Liver (tissue), 9 donors: ENCODE results near the gene KPNB1. TPM values are rescaled to one million over a fixed set of nuclear protein-coding genes. Genes with fewer than 3 reads are reported as not detected.

ENCODE experiments used
- DNase-seq: peaks from one replicate; pipeline ENCODE4 v3.0.0-alpha.2; 2017; ENCODE audit warnings: low spot score
- H3K27ac ChIP-seq, 2 donors: one replicate each; pipeline ENCODE4 v1.7.0; 2013; ENCODE audit warnings: inconsistent platforms in 2 of 2, low read length in 2 of 2, control low read depth in 1 of 2, low read depth in 1 of 2, mild to moderate bottlenecking in 1 of 2
- H3K27me3 ChIP-seq, 4 donors: one replicate each; pipeline versions ENCODE4 v1.6.1 to v1.7.0; 2013; ENCODE audit warnings: low read length in 3 of 4, inconsistent platforms in 1 of 4, mild to moderate bottlenecking in 1 of 4, moderate library complexity in 1 of 4; ENCODE audit not compliant: control insufficient read depth in 4 of 4, insufficient read depth in 4 of 4
- H3K36me3 ChIP-seq, 4 donors: one replicate each; pipeline versions ENCODE4 v1.6.1 to v1.7.0; 2013; ENCODE audit warnings: low read length in 3 of 4, mild to moderate bottlenecking in 3 of 4, low read depth in 1 of 4, moderate library complexity in 1 of 4; ENCODE audit not compliant: control insufficient read depth in 4 of 4, insufficient read depth in 3 of 4
- H3K4me1 ChIP-seq, 4 donors: one replicate each; pipeline versions ENCODE4 v1.6.1 to v1.7.0; 2013; ENCODE audit warnings: low read length in 3 of 4, mild to moderate bottlenecking in 3 of 4, moderate library complexity in 1 of 4; ENCODE audit not compliant: control insufficient read depth in 4 of 4, insufficient read depth in 4 of 4
- H3K4me3 ChIP-seq, 3 donors: one replicate each; pipeline versions ENCODE4 v1.6.1 to v1.7.0; 2013; ENCODE audit warnings: low read length in 3 of 3, control low read depth in 1 of 3, low read depth in 1 of 3, mild to moderate bottlenecking in 1 of 3
- H3K9ac ChIP-seq, 2 donors: one replicate each; pipeline ENCODE4 v1.7.0; 2013; ENCODE audit warnings: low read length in 2 of 2, mild to moderate bottlenecking in 2 of 2, moderate library complexity in 2 of 2, control low read depth in 1 of 2, low read depth in 1 of 2
- H3K9me3 ChIP-seq, 4 donors: one replicate each; pipeline versions ENCODE4 v1.6.1 to v1.7.0; 2013; ENCODE audit warnings: low read length in 3 of 4; ENCODE audit not compliant: control insufficient read depth in 4 of 4
- ATF3 ChIP-seq: IDR thresholded peaks from 2 replicates; pipeline ENCODE4 v1.6.1; 2016; ENCODE audit warnings: antibody characterized with exemption
- EGR1 ChIP-seq, 2 donors: IDR thresholded peaks; 2 replicates each; pipeline ENCODE4 v1.6.1; 2016 to 2018; ENCODE audit warnings: antibody characterized with exemption in 2 of 2, low read depth in 2 of 2
- FOXA2 ChIP-seq: IDR thresholded peaks from 2 replicates; pipeline ENCODE4 v1.6.1; 2016; ENCODE audit warnings: antibody characterized with exemption
- HNF4A ChIP-seq, 2 donors: conservative IDR thresholded peaks; 2 replicates each; pipeline ENCODE4 v1.6.1; 2016; ENCODE audit warnings: antibody characterized with exemption in 2 of 2, mild to moderate bottlenecking in 2 of 2
- NR2F2 ChIP-seq: IDR thresholded peaks from 2 replicates; pipeline ENCODE4 v1.6.1; 2016; ENCODE audit warnings: antibody characterized with exemption
- RAD21 ChIP-seq, 2 donors: IDR thresholded peaks; 2 replicates each; pipeline ENCODE4 v1.6.1; 2016; ENCODE audit warnings: antibody characterized with exemption in 2 of 2, mild to moderate bottlenecking in 2 of 2
- TAF1 ChIP-seq: conservative IDR thresholded peaks from 2 replicates; pipeline ENCODE4 v1.6.1; 2016; ENCODE audit warnings: antibody characterized with exemption, mild to moderate bottlenecking
- ZBTB33 ChIP-seq: IDR thresholded peaks from 2 replicates; pipeline ENCODE4 v1.6.1; 2016; ENCODE audit warnings: antibody characterized with exemption
- WGBS: extraction: QIAGEN DNeasy Blood & Tissue Kit; methylation state at CpG from one replicate; pipeline ENCODE4 v1.1.7; 2013; 5-methylcytosine and 5-hydroxymethylcytosine counted together
- polyA plus RNA-seq, 2 donors: library from polyadenylated mRNA; stranded (reverse) in 1 of 2; unstranded in 1 of 2; fragments of 200-250 nt in 1 of 2; fragments of >200 nt in 1 of 2; fragmentation: Nextera tagmentation in 1 of 2; extraction: Ambion mirVana in 1 of 2; gene quantifications; one replicate each; pipeline versions ENCODE4 v1.2.1 to v1.2.3, GENCODE V29; 2013 to 2015
- total RNA-seq, 2 donors: library from RNA; depleted of rRNA; stranded (reverse); fragments of >200 nt; gene quantifications; one replicate each; pipeline ENCODE4 v1.2.3, GENCODE V29; 2014
- TF ChIP-seq, protein P1 (sequence below): fragments of 150-350 bp; IDR thresholded peaks from 2 replicates; pipeline ENCODE4 v1.5.1; 2017; ENCODE audit warnings: improper control_type of control experiment, low read depth, low read length; ENCODE audit not compliant: missing input control
- TF ChIP-seq, protein P2 (sequence below): IDR thresholded peaks from 2 replicates; pipeline ENCODE4 v1.6.1; 2016; ENCODE audit warnings: antibody characterized with exemption, mild to moderate bottlenecking
- donor health status: healthy.
- donor health status: healthy.
- donor health status: healthy.
- donor health status: healthy.
- donor health status: healthy.

The KPNB1 gene
- total and polyA plus RNA-seq, 4 donors = 27.6 to 114 (median 75.0) TPM

DNA sequence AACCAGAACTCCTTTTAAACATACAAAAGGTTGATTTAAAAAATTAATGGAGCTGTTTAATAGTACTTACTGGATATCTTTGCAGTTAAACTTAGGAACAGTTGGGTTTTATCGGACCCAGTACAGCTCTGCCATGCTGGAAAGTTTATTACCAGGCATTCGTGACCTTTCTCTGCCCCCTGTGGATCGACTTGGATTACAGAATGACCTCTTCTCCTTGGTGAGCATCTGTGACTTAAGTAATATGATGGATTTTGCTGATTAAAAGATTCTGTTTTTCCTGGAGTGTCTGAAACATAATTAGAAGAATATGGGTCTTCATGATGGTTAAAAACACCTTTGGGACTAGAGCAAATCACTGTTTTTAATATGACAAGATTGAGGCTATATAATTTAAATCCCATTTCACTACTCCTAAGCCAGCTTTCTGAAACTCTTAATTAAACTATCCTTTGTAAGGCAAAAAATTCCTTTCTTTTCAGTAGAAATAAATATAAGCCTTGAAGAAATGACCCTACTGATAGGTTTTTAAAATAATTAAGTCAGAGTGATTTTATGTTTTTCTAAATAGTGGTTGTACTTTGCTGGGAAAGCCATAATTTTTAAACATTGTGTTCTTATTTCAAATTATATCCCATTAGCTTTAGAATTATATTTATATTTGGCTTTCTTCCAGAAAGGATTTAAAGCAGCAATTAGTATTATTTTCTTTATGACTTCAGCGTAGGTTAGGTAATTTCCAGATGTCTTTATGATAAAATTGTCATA is 45.7 kb upstream of the KPNB1 start:
- peaks cover 17 to 48% (median 31%) of the 10 kb centered on the region in 4 donors for H3K36me3 ChIP-seq
- no peaks in the 10 kb centered on the region for H3K27me3 ChIP-seq
- H3K9me3 ChIP-seq = no peaks in the 10 kb centered on the region
- TF ChIP-seq EGR1 (IDR thresholded peaks at IDR 0.05; ENCODE audit: low read depth in 2 of 2) = no peak
- TF ChIP-seq, protein P1, sequence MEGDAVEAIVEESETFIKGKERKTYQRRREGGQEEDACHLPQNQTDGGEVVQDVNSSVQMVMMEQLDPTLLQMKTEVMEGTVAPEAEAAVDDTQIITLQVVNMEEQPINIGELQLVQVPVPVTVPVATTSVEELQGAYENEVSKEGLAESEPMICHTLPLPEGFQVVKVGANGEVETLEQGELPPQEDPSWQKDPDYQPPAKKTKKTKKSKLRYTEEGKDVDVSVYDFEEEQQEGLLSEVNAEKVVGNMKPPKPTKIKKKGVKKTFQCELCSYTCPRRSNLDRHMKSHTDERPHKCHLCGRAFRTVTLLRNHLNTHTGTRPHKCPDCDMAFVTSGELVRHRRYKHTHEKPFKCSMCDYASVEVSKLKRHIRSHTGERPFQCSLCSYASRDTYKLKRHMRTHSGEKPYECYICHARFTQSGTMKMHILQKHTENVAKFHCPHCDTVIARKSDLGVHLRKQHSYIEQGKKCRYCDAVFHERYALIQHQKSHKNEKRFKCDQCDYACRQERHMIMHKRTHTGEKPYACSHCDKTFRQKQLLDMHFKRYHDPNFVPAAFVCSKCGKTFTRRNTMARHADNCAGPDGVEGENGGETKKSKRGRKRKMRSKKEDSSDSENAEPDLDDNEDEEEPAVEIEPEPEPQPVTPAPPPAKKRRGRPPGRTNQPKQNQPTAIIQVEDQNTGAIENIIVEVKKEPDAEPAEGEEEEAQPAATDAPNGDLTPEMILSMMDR = no peak
- no peak for TF ChIP-seq FOXA2
- TF ChIP-seq, protein P2, sequence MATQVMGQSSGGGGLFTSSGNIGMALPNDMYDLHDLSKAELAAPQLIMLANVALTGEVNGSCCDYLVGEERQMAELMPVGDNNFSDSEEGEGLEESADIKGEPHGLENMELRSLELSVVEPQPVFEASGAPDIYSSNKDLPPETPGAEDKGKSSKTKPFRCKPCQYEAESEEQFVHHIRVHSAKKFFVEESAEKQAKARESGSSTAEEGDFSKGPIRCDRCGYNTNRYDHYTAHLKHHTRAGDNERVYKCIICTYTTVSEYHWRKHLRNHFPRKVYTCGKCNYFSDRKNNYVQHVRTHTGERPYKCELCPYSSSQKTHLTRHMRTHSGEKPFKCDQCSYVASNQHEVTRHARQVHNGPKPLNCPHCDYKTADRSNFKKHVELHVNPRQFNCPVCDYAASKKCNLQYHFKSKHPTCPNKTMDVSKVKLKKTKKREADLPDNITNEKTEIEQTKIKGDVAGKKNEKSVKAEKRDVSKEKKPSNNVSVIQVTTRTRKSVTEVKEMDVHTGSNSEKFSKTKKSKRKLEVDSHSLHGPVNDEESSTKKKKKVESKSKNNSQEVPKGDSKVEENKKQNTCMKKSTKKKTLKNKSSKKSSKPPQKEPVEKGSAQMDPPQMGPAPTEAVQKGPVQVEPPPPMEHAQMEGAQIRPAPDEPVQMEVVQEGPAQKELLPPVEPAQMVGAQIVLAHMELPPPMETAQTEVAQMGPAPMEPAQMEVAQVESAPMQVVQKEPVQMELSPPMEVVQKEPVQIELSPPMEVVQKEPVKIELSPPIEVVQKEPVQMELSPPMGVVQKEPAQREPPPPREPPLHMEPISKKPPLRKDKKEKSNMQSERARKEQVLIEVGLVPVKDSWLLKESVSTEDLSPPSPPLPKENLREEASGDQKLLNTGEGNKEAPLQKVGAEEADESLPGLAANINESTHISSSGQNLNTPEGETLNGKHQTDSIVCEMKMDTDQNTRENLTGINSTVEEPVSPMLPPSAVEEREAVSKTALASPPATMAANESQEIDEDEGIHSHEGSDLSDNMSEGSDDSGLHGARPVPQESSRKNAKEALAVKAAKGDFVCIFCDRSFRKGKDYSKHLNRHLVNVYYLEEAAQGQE = no peak
- no peak for TF ChIP-seq TAF1
- TF ChIP-seq RAD21 (IDR thresholded peaks at IDR 0.05) = no peak
- no peak for TF ChIP-seq ATF3
- TF ChIP-seq ZBTB33 = no peak
- H3K27ac ChIP-seq = no peak overlapping the region
- 78% methylated on average over 4 of the region's 4 CpGs for WGBS
- H3K9ac ChIP-seq = no peak overlapping the region
- H3K4me1 ChIP-seq = no peaks in the 10 kb centered on the region
- no peak overlapping the region for H3K4me3 ChIP-seq
- no peak for DNase-seq

DNA sequence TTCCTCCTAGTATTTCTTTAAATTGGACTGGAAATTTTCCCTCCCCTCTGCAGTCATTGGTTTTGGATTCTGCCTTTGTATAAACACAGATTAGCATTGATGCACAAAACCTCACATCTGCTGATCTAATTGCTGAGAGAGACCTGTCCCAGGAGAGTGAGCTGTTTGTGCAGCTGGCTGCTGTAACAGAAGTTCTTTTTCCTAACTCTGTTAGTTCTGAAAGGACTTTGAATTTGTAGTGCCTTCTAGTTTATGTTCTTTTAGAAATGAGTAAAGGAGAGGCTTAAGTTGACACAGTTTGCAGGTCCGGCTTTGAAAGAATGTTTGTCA is 45.2 kb upstream of the KPNB1 start:
- no peaks in the 10 kb centered on the region for H3K4me1 ChIP-seq
- no peaks in the 10 kb centered on the region for H3K9me3 ChIP-seq
- no peak overlapping the region for H3K4me3 ChIP-seq
- no peak for DNase-seq
- H3K9ac ChIP-seq = no peak overlapping the region
- no peaks in the 10 kb centered on the region for H3K27me3 ChIP-seq
- TF ChIP-seq HNF4A (conservative IDR thresholded peaks at IDR 0.05) (no peak), NR2F2 (no peak), FOXA2 (no peak)
- peaks cover 13 to 49% (median 31%) of the 10 kb centered on the region in 4 donors for H3K36me3 ChIP-seq
- WGBS = 79% methylated on average over 1 of the region's 1 CpG
- no peak overlapping the region for H3K27ac ChIP-seq
